Measurements from ENCODE around the gene THOC2. TPM values are rescaled to one million over a fixed set of nuclear protein-coding genes. Genes with fewer than 3 reads are reported as not detected.
"Not testable (repeated sequence)": the region's sequence is repeated elsewhere in the genome, so short reads cannot be mapped to it uniquely, and the experiment has no call there.

Gene THOC2
- total and polyA plus RNA-seq, 10 of the 15 experiments (the other 5 are each of a cell fraction or from before 2014, with no cell fraction given): 64.8 to 136 (median 75.1) TPM

GRCh38 chrX:123581586-123581985 is 151.3 kb downstream of the THOC2 start (continued):
- TF ChIP-seq, protein P1, sequence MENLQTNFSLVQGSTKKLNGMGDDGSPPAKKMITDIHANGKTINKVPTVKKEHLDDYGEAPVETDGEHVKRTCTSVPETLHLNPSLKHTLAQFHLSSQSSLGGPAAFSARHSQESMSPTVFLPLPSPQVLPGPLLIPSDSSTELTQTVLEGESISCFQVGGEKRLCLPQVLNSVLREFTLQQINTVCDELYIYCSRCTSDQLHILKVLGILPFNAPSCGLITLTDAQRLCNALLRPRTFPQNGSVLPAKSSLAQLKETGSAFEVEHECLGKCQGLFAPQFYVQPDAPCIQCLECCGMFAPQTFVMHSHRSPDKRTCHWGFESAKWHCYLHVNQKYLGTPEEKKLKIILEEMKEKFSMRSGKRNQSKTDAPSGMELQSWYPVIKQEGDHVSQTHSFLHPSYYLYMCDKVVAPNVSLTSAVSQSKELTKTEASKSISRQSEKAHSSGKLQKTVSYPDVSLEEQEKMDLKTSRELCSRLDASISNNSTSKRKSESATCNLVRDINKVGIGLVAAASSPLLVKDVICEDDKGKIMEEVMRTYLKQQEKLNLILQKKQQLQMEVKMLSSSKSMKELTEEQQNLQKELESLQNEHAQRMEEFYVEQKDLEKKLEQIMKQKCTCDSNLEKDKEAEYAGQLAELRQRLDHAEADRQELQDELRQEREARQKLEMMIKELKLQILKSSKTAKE (IDR thresholded peaks at IDR 0.05; ENCODE audit: low read depth, poor library complexity, severe bottlenecking): no peak

DNA sequence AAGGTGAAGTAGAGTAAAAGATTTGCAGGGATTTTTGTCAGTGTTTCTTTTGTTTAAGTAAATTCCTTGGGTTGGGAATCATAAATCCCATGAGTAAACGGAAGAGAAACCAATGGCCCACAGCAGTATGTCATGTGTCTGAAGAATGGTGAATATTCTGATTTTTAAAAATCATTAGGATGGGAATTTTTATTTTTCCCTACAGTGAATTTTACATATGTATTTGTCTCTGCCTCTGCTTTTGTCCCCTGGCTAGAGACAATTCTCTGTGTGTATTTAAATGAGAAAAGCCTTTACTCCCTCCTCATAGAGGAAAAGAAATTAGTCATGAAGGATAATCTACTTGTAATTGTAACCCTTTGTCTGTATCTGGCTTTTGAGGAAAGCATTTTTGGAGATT is 152.1 kb downstream of the THOC2 start:
- no peak overlapping the region for H3K4me2 ChIP-seq (ENCODE audit: control insufficient read depth, insufficient read depth)
- H4K20me1 ChIP-seq (ENCODE audit: control insufficient read depth, insufficient read depth): no peaks in the 10 kb centered on the region
- DNase-seq (ENCODE audit: low read depth, low spot score) (no peak), ATAC-seq (no peak), FAIRE-seq (no peak)
- no peak for TF ChIP-seq ATF3 (IDR thresholded peaks at IDR 0.05; ENCODE audit: borderline replicate concordance, extremely low read depth, low read depth, low read length)
- TF ChIP-seq IKZF1 (conservative IDR thresholded peaks at IDR 0.05): no peak
- TF ChIP-seq CEBPZ (IDR thresholded peaks at IDR 0.05; ENCODE audit: low read depth, low read length): no peak
- TF ChIP-seq HDGF (IDR thresholded peaks at IDR 0.05): no peak
- no peak for TF ChIP-seq PML (IDR thresholded peaks at IDR 0.05; ENCODE audit: low read length)
- ChIA-PET CTCF (no interaction called here), POLR2A (no interaction called here), RAD21 (ENCODE audit: unreplicated experiment) (no interaction called here), SMC1A (ENCODE audit: uncharacterized antibody, unreplicated experiment) (interaction anchor here (1.4 kb wide), 1 partner anchor 130 kb away, joined by 3 read pairs; no protein-coding TSS in a partner anchor)
- intact Hi-C loops (cut with micrococcal nuclease; ENCODE audit: unreplicated experiment): no loop called here
- H3K27me3 ChIP-seq (replicated peaks in 1 of 2; ENCODE audit: control insufficient read depth in 2 of 2, insufficient read depth in 2 of 2, low read length in 1 of 2): no peaks in the 10 kb centered on the region
- no peak overlapping the region for H3K9ac ChIP-seq (ENCODE audit: control insufficient read depth, insufficient read depth, low read length)
- no peak overlapping the region for H2AFZ ChIP-seq (ENCODE audit: control insufficient read depth, low read depth, low read length)
- H3K9me3 ChIP-seq (replicated peaks; ENCODE audit: control insufficient read depth, insufficient read depth, low read length): no peaks in the 10 kb centered on the region
- in situ Hi-C loops (cut with MboI): no loop called here
- no peak overlapping the region for H3K4me3 ChIP-seq
- no peak overlapping the region for H3K27ac ChIP-seq (ENCODE audit: control insufficient read depth, insufficient read depth)
- no TSS peak for BruUV-seq (replicated peaks)
- H3K79me2 ChIP-seq (ENCODE audit: control insufficient read depth, insufficient read depth, low read length): no peaks in the 10 kb centered on the region
- H3K36me3 ChIP-seq (ENCODE audit: control insufficient read depth in 2 of 2, insufficient read depth in 2 of 2, low read length in 1 of 2): no peaks in the 10 kb centered on the region
- no peaks in the 10 kb centered on the region for H3K4me1 ChIP-seq (ENCODE audit: control insufficient read depth, insufficient read depth, low read length)
- 57% methylated on average over 1 of the region's 1 CpG for WGBS (ENCODE audit: insufficient coverage, insufficient replicate concordance, low lambda C conversion rate, missing lambda C conversion rate)

DNA sequence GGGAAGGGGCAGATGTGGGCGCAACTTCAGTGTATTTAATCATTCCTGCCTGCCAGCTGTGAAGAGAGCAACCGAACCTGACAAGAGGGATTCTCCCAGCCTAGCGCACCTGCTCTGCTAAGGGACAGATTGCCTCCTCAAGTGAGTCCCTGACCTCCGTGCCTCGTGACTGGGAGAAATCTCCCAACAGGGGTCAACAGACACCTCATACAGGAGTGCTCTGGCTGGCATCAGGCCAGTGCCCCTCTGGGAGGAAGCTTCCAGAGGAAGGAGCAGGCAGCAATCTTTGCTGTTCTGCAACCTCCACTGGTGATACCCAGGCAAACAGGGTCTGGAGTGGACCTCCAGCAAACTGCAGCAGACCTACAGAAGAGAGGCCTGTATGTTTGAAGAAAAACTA is 158.8 kb downstream of the THOC2 start:
- not testable (repeated sequence) for H3K4me3 ChIP-seq
- CTCF ChIA-PET: interaction anchor here (1.8 kb wide), 1 partner anchor 11 kb away, joined by 4 read pairs; no protein-coding TSS in a partner anchor

More for the DNA sequence above, 158.8 kb downstream of the THOC2 start:
- DNase-seq (ENCODE audit: low read depth, low spot score); H3K9me3 ChIP-seq (replicated peaks; ENCODE audit: control insufficient read depth, insufficient read depth, low read length); H4K20me1 ChIP-seq (ENCODE audit: control insufficient read depth, insufficient read depth); H3K27me3 ChIP-seq (replicated peaks in 1 of 2; ENCODE audit: control insufficient read depth in 2 of 2, insufficient read depth in 2 of 2, low read length in 1 of 2); H3K9ac ChIP-seq (ENCODE audit: control insufficient read depth, insufficient read depth, low read length); H2AFZ ChIP-seq (ENCODE audit: control insufficient read depth, low read depth, low read length); H3K4me1 ChIP-seq (ENCODE audit: control insufficient read depth, insufficient read depth, low read length); H3K36me3 ChIP-seq (ENCODE audit: control insufficient read depth in 2 of 2, insufficient read depth in 2 of 2, low read length in 1 of 2); FAIRE-seq; BruUV-seq (replicated peaks); intact Hi-C loops (cut with micrococcal nuclease; ENCODE audit: unreplicated experiment); H3K4me2 ChIP-seq (ENCODE audit: control insufficient read depth, insufficient read depth); in situ Hi-C loops (cut with MboI); H3K27ac ChIP-seq (ENCODE audit: control insufficient read depth, insufficient read depth); SMC1A ChIA-PET (ENCODE audit: uncharacterized antibody, unreplicated experiment); ATAC-seq; POLR2A ChIA-PET; H3K79me2 ChIP-seq (ENCODE audit: control insufficient read depth, insufficient read depth, low read length); RAD21 ChIA-PET (ENCODE audit: unreplicated experiment): not testable (repeated sequence)
- 44% methylated on average over 5 of the region's 5 CpGs for WGBS (ENCODE audit: insufficient coverage, insufficient replicate concordance, low lambda C conversion rate, missing lambda C conversion rate)

Data from GM12878 (cell line).